Activated naive CD8-positive, alpha-beta T cell treated with anti-CD3 and anti-CD28 coated beads, Interleukin-2, amount 50 U/mL, for 24 hours (primary cell): Measurements from ENCODE around the gene CCDC85A.

ENCODE experiments used
- ATAC-seq: fragments of 150-1000 bp; cut with Tn5 transposase; one replicate; pipeline ENCODE4 v1.10.0; 2021
- DNase-seq: peaks from one replicate; pipeline ENCODE4 v3.0.0; 2021
- H3K27ac Mint-ChIP-seq: one replicate; pipeline ENCODE4 v1.8.0; 2021; ENCODE audit warnings: mild to moderate bottlenecking, mixed read lengths
- H3K27me3 Mint-ChIP-seq: one replicate; pipeline ENCODE4 v1.8.0; 2021; ENCODE audit warnings: mixed read lengths
- H3K36me3 Mint-ChIP-seq: one replicate; pipeline ENCODE4 v1.8.0; 2021; ENCODE audit warnings: low read depth, mixed read lengths
- H3K4me1 Mint-ChIP-seq: one replicate; pipeline ENCODE4 v1.8.0; 2021; ENCODE audit warnings: mixed read lengths
- H3K4me3 Mint-ChIP-seq: one replicate; pipeline ENCODE4 v1.8.0; 2021; ENCODE audit warnings: mild to moderate bottlenecking, moderate library complexity, mixed read lengths
- H3K9me3 Mint-ChIP-seq: one replicate; pipeline ENCODE4 v1.8.0; 2021; ENCODE audit warnings: mixed read lengths

Gene CCDC85A

GRCh38 chr2:56287974-56288373 lies 104.2 kb downstream of the CCDC85A start:
- H3K27ac Mint-ChIP-seq: no peak overlapping the region
- no peak overlapping the region for H3K4me3 Mint-ChIP-seq
- peaks cover 15% of the 10 kb centered on the region for H3K9me3 Mint-ChIP-seq
- no peak for DNase-seq
- peaks cover 1% of the 10 kb centered on the region for H3K27me3 Mint-ChIP-seq
- H3K4me1 Mint-ChIP-seq: no peaks in the 10 kb centered on the region
- no peak for ATAC-seq
- H3K36me3 Mint-ChIP-seq: no peaks in the 10 kb centered on the region

GRCh38 chr2:56288838-56289580 lies 105.2 kb downstream of the CCDC85A start:
- H3K4me3 Mint-ChIP-seq: no peak overlapping the region
- no peak for ATAC-seq
- no peak overlapping the region for H3K27ac Mint-ChIP-seq
- peaks cover 15% of the 10 kb centered on the region for H3K9me3 Mint-ChIP-seq
- H3K4me1 Mint-ChIP-seq: no peaks in the 10 kb centered on the region
- peaks cover 1% of the 10 kb centered on the region for H3K27me3 Mint-ChIP-seq
- no peak for DNase-seq
- no peaks in the 10 kb centered on the region for H3K36me3 Mint-ChIP-seq

GRCh38 chr2:56291711-56292110 lies 107.9 kb downstream of the CCDC85A start:
- H3K9me3 Mint-ChIP-seq: peaks cover 7% of the 10 kb centered on the region
- H3K27ac Mint-ChIP-seq: no peak overlapping the region
- no peaks in the 10 kb centered on the region for H3K27me3 Mint-ChIP-seq
- H3K4me3 Mint-ChIP-seq: no peak overlapping the region
- no peak for DNase-seq
- no peaks in the 10 kb centered on the region for H3K4me1 Mint-ChIP-seq
- no peaks in the 10 kb centered on the region for H3K36me3 Mint-ChIP-seq
- ATAC-seq: no peak

GRCh38 chr2:56292951-56293350 lies 109.2 kb downstream of the CCDC85A start:
- H3K9me3 Mint-ChIP-seq: no peaks in the 10 kb centered on the region
- no peak for ATAC-seq
- H3K4me3 Mint-ChIP-seq: no peak overlapping the region
- no peak overlapping the region for H3K27ac Mint-ChIP-seq
- no peaks in the 10 kb centered on the region for H3K27me3 Mint-ChIP-seq
- H3K36me3 Mint-ChIP-seq: no peaks in the 10 kb centered on the region
- no peaks in the 10 kb centered on the region for H3K4me1 Mint-ChIP-seq
- DNase-seq: no peak

- Mint-ChIP-seq H3K4me1 (no peaks in the 10 kb centered on the region), H3K4me3 (no peak overlapping the region), H3K36me3 (no peaks in the 10 kb centered on the region), H3K27ac (no peak overlapping the region), H3K27me3 (no peaks in the 10 kb centered on the region), H3K9me3 (no peaks in the 10 kb centered on the region)
- ATAC-seq (no peak), DNase-seq (no peak)
Measured at GRCh38 chr2:56295666-56296065, 111.9 kb downstream of the CCDC85A start.

- no peak overlapping the region for H3K27ac Mint-ChIP-seq
- no peaks in the 10 kb centered on the region for H3K9me3 Mint-ChIP-seq
- H3K27me3 Mint-ChIP-seq: no peaks in the 10 kb centered on the region
- ATAC-seq (no peak), DNase-seq (no peak)
- H3K4me3 Mint-ChIP-seq: no peak overlapping the region
- H3K36me3 Mint-ChIP-seq: no peaks in the 10 kb centered on the region
- H3K4me1 Mint-ChIP-seq: no peaks in the 10 kb centered on the region
Measured at GRCh38 chr2:56297671-56298070, 113.9 kb downstream of the CCDC85A start.

- Mint-ChIP-seq H3K4me3 (no peak overlapping the region), H3K9me3 (no peaks in the 10 kb centered on the region), H3K27me3 (no peaks in the 10 kb centered on the region), H3K27ac (no peak overlapping the region), H3K4me1 (no peaks in the 10 kb centered on the region), H3K36me3 (no peaks in the 10 kb centered on the region)
- ATAC-seq (no peak), DNase-seq (no peak)
Measured at GRCh38 chr2:56299171-56299691, 115.4 kb downstream of the CCDC85A start.

- DNase-seq (no peak), ATAC-seq (no peak)
- no peaks in the 10 kb centered on the region for H3K27me3 Mint-ChIP-seq
- H3K4me1 Mint-ChIP-seq: no peaks in the 10 kb centered on the region
- no peak overlapping the region for H3K27ac Mint-ChIP-seq
- H3K4me3 Mint-ChIP-seq: no peak overlapping the region
- H3K9me3 Mint-ChIP-seq: peaks cover 6% of the 10 kb centered on the region
- no peaks in the 10 kb centered on the region for H3K36me3 Mint-ChIP-seq
Measured at GRCh38 chr2:56309626-56310170, 125.9 kb downstream of the CCDC85A start.

- no peaks in the 10 kb centered on the region for H3K36me3 Mint-ChIP-seq
- H3K9me3 Mint-ChIP-seq: no peaks in the 10 kb centered on the region
- no peak for DNase-seq
Measured at GRCh38 chr2:56313500-56313921, 129.7 kb downstream of the CCDC85A start.

GRCh38 chr2:56314371-56314770 lies 130.6 kb downstream of the CCDC85A start:
- Mint-ChIP-seq H3K27me3 (no peaks in the 10 kb centered on the region), H3K4me1 (no peaks in the 10 kb centered on the region), H3K4me3 (no peak overlapping the region), H3K27ac (no peak overlapping the region), H3K36me3 (no peaks in the 10 kb centered on the region), H3K9me3 (peaks cover 4% of the 10 kb centered on the region)
- ATAC-seq: no peak
- no peak for DNase-seq

More at GRCh38 chr2:56313500-56313921, 129.7 kb downstream of the CCDC85A start:
- no peaks in the 10 kb centered on the region for H3K4me1 Mint-ChIP-seq
- no peaks in the 10 kb centered on the region for H3K27me3 Mint-ChIP-seq
- no peak overlapping the region for H3K27ac Mint-ChIP-seq
- no peak for ATAC-seq
- no peak overlapping the region for H3K4me3 Mint-ChIP-seq

- Mint-ChIP-seq H3K27me3 (no peaks in the 10 kb centered on the region), H3K36me3 (no peaks in the 10 kb centered on the region), H3K4me3 (no peak overlapping the region), H3K9me3 (peaks cover 4% of the 10 kb centered on the region), H3K27ac (no peak overlapping the region), H3K4me1 (no peaks in the 10 kb centered on the region)
- ATAC-seq (no peak), DNase-seq (no peak)
Measured at GRCh38 chr2:56314796-56315195, 131.0 kb downstream of the CCDC85A start.

- H3K4me1 Mint-ChIP-seq: no peaks in the 10 kb centered on the region
- H3K9me3 Mint-ChIP-seq: peaks cover 4% of the 10 kb centered on the region
- H3K27ac Mint-ChIP-seq: no peak overlapping the region
- H3K4me3 Mint-ChIP-seq: no peak overlapping the region
- DNase-seq (no peak), ATAC-seq (no peak)
- H3K27me3 Mint-ChIP-seq: no peaks in the 10 kb centered on the region
- no peaks in the 10 kb centered on the region for H3K36me3 Mint-ChIP-seq
Measured at GRCh38 chr2:56315376-56315775, 131.6 kb downstream of the CCDC85A start.

- H3K27me3 Mint-ChIP-seq: no peaks in the 10 kb centered on the region
- H3K4me3 Mint-ChIP-seq: no peak overlapping the region
- DNase-seq (no peak), ATAC-seq (no peak)
- no peak overlapping the region for H3K27ac Mint-ChIP-seq
- no peaks in the 10 kb centered on the region for H3K4me1 Mint-ChIP-seq
- peaks cover 4% of the 10 kb centered on the region for H3K9me3 Mint-ChIP-seq
- H3K36me3 Mint-ChIP-seq: no peaks in the 10 kb centered on the region
Measured at GRCh38 chr2:56316011-56316410, 132.2 kb downstream of the CCDC85A start.

- Mint-ChIP-seq H3K36me3 (no peaks in the 10 kb centered on the region), H3K4me1 (no peaks in the 10 kb centered on the region), H3K27me3 (no peaks in the 10 kb centered on the region), H3K9me3 (peaks cover 4% of the 10 kb centered on the region), H3K4me3 (no peak overlapping the region), H3K27ac (no peak overlapping the region)
- DNase-seq (no peak), ATAC-seq (no peak)
Measured at GRCh38 chr2:56318147-56318546, 134.4 kb downstream of the CCDC85A start.

GRCh38 chr2:56325661-56326345 lies 142.0 kb downstream of the CCDC85A start:
- H3K36me3 Mint-ChIP-seq: no peaks in the 10 kb centered on the region
- no peaks in the 10 kb centered on the region for H3K27me3 Mint-ChIP-seq
- no peak overlapping the region for H3K27ac Mint-ChIP-seq
- no peak for ATAC-seq
- DNase-seq: no peak
- no peak overlapping the region for H3K4me3 Mint-ChIP-seq
- no peaks in the 10 kb centered on the region for H3K4me1 Mint-ChIP-seq
- H3K9me3 Mint-ChIP-seq: peaks cover 1% of the 10 kb centered on the region
